Liver (tissue), 3 donors: Measurements from ENCODE around the gene SREBF1.

ENCODE experiments used
- ATF3 ChIP-seq: IDR thresholded peaks from 2 replicates; pipeline ENCODE4 v1.6.1; 2016; ENCODE audit warnings: antibody characterized with exemption
- EGR1 ChIP-seq, 2 donors: IDR thresholded peaks; 2 replicates each; pipeline ENCODE4 v1.6.1; 2016 to 2018; ENCODE audit warnings: antibody characterized with exemption in 2 of 2, low read depth in 2 of 2
- GABPA ChIP-seq, 2 donors: IDR thresholded peaks in 1 of 2; conservative IDR thresholded peaks in 1 of 2; 2 replicates each; pipeline ENCODE4 v1.6.1; 2016; ENCODE audit warnings: antibody characterized with exemption in 2 of 2, mild to moderate bottlenecking in 1 of 2, moderate library complexity in 1 of 2
- HNF4A ChIP-seq, 2 donors: conservative IDR thresholded peaks; 2 replicates each; pipeline ENCODE4 v1.6.1; 2016; ENCODE audit warnings: antibody characterized with exemption in 2 of 2, mild to moderate bottlenecking in 2 of 2
- HNF4G ChIP-seq: IDR thresholded peaks from 2 replicates; pipeline ENCODE4 v1.6.1; 2016; ENCODE audit warnings: antibody characterized with exemption
- JUND ChIP-seq, 2 donors: IDR thresholded peaks; 2 replicates each; pipeline ENCODE4 v1.6.1; 2016; ENCODE audit warnings: antibody characterized with exemption in 2 of 2
- MAX ChIP-seq: IDR thresholded peaks from 2 replicates; pipeline ENCODE4 v1.6.1; 2016; ENCODE audit warnings: antibody characterized with exemption
- NR2F2 ChIP-seq: IDR thresholded peaks from 2 replicates; pipeline ENCODE4 v1.6.1; 2016; ENCODE audit warnings: antibody characterized with exemption
- RAD21 ChIP-seq, 2 donors: IDR thresholded peaks; 2 replicates each; pipeline ENCODE4 v1.6.1; 2016; ENCODE audit warnings: antibody characterized with exemption in 2 of 2, mild to moderate bottlenecking in 2 of 2
- TAF1 ChIP-seq: conservative IDR thresholded peaks from 2 replicates; pipeline ENCODE4 v1.6.1; 2016; ENCODE audit warnings: antibody characterized with exemption, mild to moderate bottlenecking
- YY1 ChIP-seq: IDR thresholded peaks from 2 replicates; pipeline ENCODE4 v1.6.1; 2016; ENCODE audit warnings: antibody characterized with exemption, mild to moderate bottlenecking
- TF ChIP-seq, protein P1 (sequence below): fragments of 150-350 bp; IDR thresholded peaks from 2 replicates; pipeline ENCODE4 v1.5.1; 2017; ENCODE audit warnings: improper control_type of control experiment, low read depth, low read length; ENCODE audit not compliant: missing input control
- TF ChIP-seq, protein P2 (sequence below): IDR thresholded peaks from 2 replicates; pipeline ENCODE4 v1.6.1; 2016; ENCODE audit warnings: antibody characterized with exemption, mild to moderate bottlenecking
- TF ChIP-seq, protein P3 (sequence below): IDR thresholded peaks from 2 replicates; pipeline ENCODE4 v1.6.1; 2016; ENCODE audit warnings: antibody characterized with exemption
- donor health status: healthy.
- donor health status: healthy.

DNA sequence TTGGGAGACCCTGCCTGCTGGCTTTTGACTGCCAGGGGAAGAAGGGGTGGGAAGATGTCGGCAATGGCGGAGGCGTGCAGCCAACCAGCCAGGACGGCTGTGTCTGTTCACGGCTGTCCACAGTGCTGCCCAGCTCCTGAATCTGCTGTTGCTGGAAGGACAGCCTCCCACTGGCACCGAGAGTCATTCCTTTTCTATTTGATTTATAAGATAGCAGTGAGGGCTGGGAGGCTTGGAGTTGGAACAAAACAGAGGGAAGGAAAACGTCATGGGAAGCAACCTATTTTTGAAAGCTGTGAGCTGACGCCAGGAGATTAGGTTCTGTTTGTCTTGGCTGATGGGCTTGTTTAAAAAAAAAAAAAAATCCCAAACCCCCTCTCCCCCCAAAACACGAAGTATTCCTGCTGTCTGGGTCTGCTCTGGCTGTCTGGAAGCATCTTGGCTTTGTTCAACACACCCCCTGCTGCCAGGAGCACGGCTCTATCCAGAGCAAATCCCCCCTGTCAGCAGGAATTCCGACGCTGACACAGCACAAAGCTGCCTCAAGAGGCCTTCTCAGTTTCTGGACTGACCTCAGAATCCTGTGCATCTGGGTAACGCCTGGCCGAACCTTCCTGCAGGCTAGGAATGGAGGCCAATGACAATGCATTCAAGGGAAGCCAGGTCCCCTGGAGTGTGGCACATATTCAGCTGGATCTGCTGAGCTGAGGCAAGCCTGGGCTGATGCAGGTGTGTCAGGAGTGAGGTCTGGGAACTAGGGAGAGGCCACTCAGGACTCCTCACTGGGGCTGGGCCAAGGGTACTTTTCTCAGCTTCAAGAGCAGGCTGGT is 41.0 kb upstream of the SREBF1 start:
- TF ChIP-seq, protein P1, sequence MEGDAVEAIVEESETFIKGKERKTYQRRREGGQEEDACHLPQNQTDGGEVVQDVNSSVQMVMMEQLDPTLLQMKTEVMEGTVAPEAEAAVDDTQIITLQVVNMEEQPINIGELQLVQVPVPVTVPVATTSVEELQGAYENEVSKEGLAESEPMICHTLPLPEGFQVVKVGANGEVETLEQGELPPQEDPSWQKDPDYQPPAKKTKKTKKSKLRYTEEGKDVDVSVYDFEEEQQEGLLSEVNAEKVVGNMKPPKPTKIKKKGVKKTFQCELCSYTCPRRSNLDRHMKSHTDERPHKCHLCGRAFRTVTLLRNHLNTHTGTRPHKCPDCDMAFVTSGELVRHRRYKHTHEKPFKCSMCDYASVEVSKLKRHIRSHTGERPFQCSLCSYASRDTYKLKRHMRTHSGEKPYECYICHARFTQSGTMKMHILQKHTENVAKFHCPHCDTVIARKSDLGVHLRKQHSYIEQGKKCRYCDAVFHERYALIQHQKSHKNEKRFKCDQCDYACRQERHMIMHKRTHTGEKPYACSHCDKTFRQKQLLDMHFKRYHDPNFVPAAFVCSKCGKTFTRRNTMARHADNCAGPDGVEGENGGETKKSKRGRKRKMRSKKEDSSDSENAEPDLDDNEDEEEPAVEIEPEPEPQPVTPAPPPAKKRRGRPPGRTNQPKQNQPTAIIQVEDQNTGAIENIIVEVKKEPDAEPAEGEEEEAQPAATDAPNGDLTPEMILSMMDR: no peak
- TF ChIP-seq RAD21 (IDR thresholded peaks at IDR 0.05) (peak; percentile 29 to 48), EGR1 (IDR thresholded peaks at IDR 0.05; ENCODE audit: low read depth in 2 of 2) (peak; percentile 42 to 52), MAX (peak; percentile 81), HNF4G (no peak), ATF3 (no peak), TAF1 (no peak), NR2F2 (peak; percentile 15), YY1 (peak; percentile 87), JUND (IDR thresholded peaks at IDR 0.05) (peak; percentile 44 to 49), HNF4A (conservative IDR thresholded peaks at IDR 0.05) (peak; percentile 45 to 65), GABPA (IDR thresholded peaks at IDR 0.05 in 1 of 2, conservative IDR thresholded peaks at IDR 0.05 in 1 of 2) (peak in 1 of 2 donors; percentile 31)
- TF ChIP-seq, protein P2, sequence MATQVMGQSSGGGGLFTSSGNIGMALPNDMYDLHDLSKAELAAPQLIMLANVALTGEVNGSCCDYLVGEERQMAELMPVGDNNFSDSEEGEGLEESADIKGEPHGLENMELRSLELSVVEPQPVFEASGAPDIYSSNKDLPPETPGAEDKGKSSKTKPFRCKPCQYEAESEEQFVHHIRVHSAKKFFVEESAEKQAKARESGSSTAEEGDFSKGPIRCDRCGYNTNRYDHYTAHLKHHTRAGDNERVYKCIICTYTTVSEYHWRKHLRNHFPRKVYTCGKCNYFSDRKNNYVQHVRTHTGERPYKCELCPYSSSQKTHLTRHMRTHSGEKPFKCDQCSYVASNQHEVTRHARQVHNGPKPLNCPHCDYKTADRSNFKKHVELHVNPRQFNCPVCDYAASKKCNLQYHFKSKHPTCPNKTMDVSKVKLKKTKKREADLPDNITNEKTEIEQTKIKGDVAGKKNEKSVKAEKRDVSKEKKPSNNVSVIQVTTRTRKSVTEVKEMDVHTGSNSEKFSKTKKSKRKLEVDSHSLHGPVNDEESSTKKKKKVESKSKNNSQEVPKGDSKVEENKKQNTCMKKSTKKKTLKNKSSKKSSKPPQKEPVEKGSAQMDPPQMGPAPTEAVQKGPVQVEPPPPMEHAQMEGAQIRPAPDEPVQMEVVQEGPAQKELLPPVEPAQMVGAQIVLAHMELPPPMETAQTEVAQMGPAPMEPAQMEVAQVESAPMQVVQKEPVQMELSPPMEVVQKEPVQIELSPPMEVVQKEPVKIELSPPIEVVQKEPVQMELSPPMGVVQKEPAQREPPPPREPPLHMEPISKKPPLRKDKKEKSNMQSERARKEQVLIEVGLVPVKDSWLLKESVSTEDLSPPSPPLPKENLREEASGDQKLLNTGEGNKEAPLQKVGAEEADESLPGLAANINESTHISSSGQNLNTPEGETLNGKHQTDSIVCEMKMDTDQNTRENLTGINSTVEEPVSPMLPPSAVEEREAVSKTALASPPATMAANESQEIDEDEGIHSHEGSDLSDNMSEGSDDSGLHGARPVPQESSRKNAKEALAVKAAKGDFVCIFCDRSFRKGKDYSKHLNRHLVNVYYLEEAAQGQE: peak; percentile 97
- TF ChIP-seq, protein P3, sequence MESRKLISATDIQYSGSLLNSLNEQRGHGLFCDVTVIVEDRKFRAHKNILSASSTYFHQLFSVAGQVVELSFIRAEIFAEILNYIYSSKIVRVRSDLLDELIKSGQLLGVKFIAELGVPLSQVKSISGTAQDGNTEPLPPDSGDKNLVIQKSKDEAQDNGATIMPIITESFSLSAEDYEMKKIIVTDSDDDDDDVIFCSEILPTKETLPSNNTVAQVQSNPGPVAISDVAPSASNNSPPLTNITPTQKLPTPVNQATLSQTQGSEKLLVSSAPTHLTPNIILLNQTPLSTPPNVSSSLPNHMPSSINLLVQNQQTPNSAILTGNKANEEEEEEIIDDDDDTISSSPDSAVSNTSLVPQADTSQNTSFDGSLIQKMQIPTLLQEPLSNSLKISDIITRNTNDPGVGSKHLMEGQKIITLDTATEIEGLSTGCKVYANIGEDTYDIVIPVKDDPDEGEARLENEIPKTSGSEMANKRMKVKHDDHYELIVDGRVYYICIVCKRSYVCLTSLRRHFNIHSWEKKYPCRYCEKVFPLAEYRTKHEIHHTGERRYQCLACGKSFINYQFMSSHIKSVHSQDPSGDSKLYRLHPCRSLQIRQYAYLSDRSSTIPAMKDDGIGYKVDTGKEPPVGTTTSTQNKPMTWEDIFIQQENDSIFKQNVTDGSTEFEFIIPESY: no peak
